Subcutaneous preadipocyte (primary cell): ENCODE measurements around the gene TMEM229A. TPM values are rescaled to one million over a fixed set of nuclear protein-coding genes. Genes with fewer than 3 reads are reported as not detected.

Experiments
- total RNA-seq: library from RNA; depleted of rRNA; stranded (reverse); fragments of >200 nt; gene quantifications from 2 replicates; pipeline ENCODE4 v1.2.3, GENCODE V29; 2012

The TMEM229A gene
- not detected in 2 replicates for total RNA-seq

GRCh38 chr7:124032369-124033094 is at the start of gene TMEM229A:
TMEM229A (minus strand) TSS chr7:124033067; CDS start chr7:124033003, 64 bp downstream.

Other genes starting within 250 kb of the TMEM229A start
- gene HYAL4, start 187.9 kb downstream of the TMEM229A start, total RNA-seq = not detected in 2 replicates
- gene SPAM1, start 107.8 kb downstream of the TMEM229A start, total RNA-seq = not detected in 2 replicates